Tibial nerve (tissue), 4 donors: Measurements from ENCODE around the gene ARMH3. TPM values are rescaled to one million over a fixed set of nuclear protein-coding genes. Genes with fewer than 3 reads are reported as not detected.

Experiments
- DNase-seq, 2 donors: peaks; one replicate each; pipeline ENCODE4 v3.0.0-alpha.2; 2019; ENCODE audit warnings: low spot score in 2 of 2
- H3K27ac ChIP-seq, 4 donors: fragments of 200-600 bp; sonication (generic) in 3 of 4; one replicate each; pipeline ENCODE4 v1.5.1; 2017 to 2019; ENCODE audit warnings: mild to moderate bottlenecking in 1 of 4
- H3K27me3 ChIP-seq, 2 donors: fragments of 200-600 bp; sonication (generic) in 1 of 2; one replicate each; pipeline versions ENCODE4 v1.5.1 to v1.6.0; 2017 to 2019
- H3K36me3 ChIP-seq, 3 donors: fragments of 200-600 bp; sonication (generic); one replicate each; pipeline ENCODE4 v1.5.1; 2018 to 2019
- H3K4me1 ChIP-seq, 4 donors: fragments of 200-600 bp; sonication (generic) in 3 of 4; one replicate each; pipeline ENCODE4 v1.5.1; 2017 to 2019
- H3K4me3 ChIP-seq, 4 donors: fragments of 200-600 bp; sonication (generic) in 3 of 4; one replicate each; pipeline ENCODE4 v1.5.1; 2017 to 2019; ENCODE audit warnings: mild to moderate bottlenecking in 1 of 4, moderate library complexity in 1 of 4
- H3K9me3 ChIP-seq, 4 donors: fragments of 200-600 bp; sonication (generic) in 3 of 4; one replicate each; pipeline ENCODE4 v1.5.1; 2017 to 2019
- CTCF ChIP-seq, 5 experiments: fragments of 200-600 bp in 3 of 5; fragments of 450-650 bp in 2 of 5; sonication (generic) in 3 of 5; IDR thresholded peaks; one replicate each; pipeline ENCODE4 v1.5.1; 2016 to 2019; ENCODE audit warnings: antibody characterized with exemption in 5 of 5, mild to moderate bottlenecking in 3 of 5, moderate library complexity in 2 of 5
- EP300 ChIP-seq, 2 donors: sonication (generic); formaldehyde crosslinking; IDR thresholded peaks; one replicate each; pipeline ENCODE4 v1.6.1; 2017; ENCODE audit warnings: antibody characterized with exemption in 2 of 2, mild to moderate bottlenecking in 1 of 2
- POLR2A ChIP-seq, 2 donors: fragments of 450-650 bp; IDR thresholded peaks; one replicate each; pipeline ENCODE4 v1.6.1; 2017; ENCODE audit warnings: antibody characterized with exemption in 2 of 2, mild to moderate bottlenecking in 2 of 2, moderate library complexity in 2 of 2
- WGBS, 2 donors: methylation state at CpG; one replicate each; pipeline ENCODE4 v1.1.5; 2018; 5-methylcytosine and 5-hydroxymethylcytosine counted together
- total RNA-seq, 4 donors: library from RNA; depleted of rRNA; stranded (reverse); fragments of >200 nt; gene quantifications; one replicate each; pipeline ENCODE4 v1.1.0, GENCODE V29; 2016

Gene ARMH3
- total RNA-seq, 4 donors from 2014 or later, result 16.9 to 19.5 (median 18.5) TPM

GRCh38 chr10:101961591-101962498, 94.1 kb downstream of the ARMH3 start:
- no peaks in the 10 kb centered on the region for H3K27me3 ChIP-seq
- 81 to 88% methylated on average over 5 of the region's 5 CpGs for WGBS, 2 donors
- no peak for DNase-seq
- H3K9me3 ChIP-seq, result no peaks in the 10 kb centered on the region
- H3K36me3 ChIP-seq, result peaks cover 0 to 37% (median 0%) of the 10 kb centered on the region in 3 donors
- H3K4me3 ChIP-seq, result no peak overlapping the region
- H3K27ac ChIP-seq, result no peak overlapping the region
- TF ChIP-seq POLR2A (IDR thresholded peaks at IDR 0.05), result no peak
- TF ChIP-seq CTCF (IDR thresholded peaks at IDR 0.05), result no peak
- TF ChIP-seq EP300 (IDR thresholded peaks at IDR 0.05), result no peak
- no peaks in the 10 kb centered on the region for H3K4me1 ChIP-seq

- Histone ChIP-seq H3K9me3 (no peaks in the 10 kb centered on the region), H3K36me3 (peaks cover 0 to 38% (median 0%) of the 10 kb centered on the region in 3 donors), H3K4me3 (no peak overlapping the region), H3K27ac (no peak overlapping the region), H3K27me3 (no peaks in the 10 kb centered on the region), H3K4me1 (no peaks in the 10 kb centered on the region)
- TF ChIP-seq EP300 (IDR thresholded peaks at IDR 0.05), result no peak
- TF ChIP-seq CTCF (IDR thresholded peaks at IDR 0.05), result no peak
- no peak for TF ChIP-seq POLR2A (IDR thresholded peaks at IDR 0.05)
- 89 to 91% methylated on average over 6 of the region's 6 CpGs for WGBS, 2 donors
- DNase-seq, result no peak
Observed at GRCh38 chr10:101960879-101961395, 95.0 kb downstream of the ARMH3 start.

- TF ChIP-seq CTCF (IDR thresholded peaks at IDR 0.05), result no peak
- Histone ChIP-seq H3K4me1 (no peaks in the 10 kb centered on the region), H3K27me3 (no peaks in the 10 kb centered on the region), H3K36me3 (peaks cover 0 to 53% (median 0%) of the 10 kb centered on the region in 3 donors), H3K4me3 (no peak overlapping the region), H3K9me3 (no peaks in the 10 kb centered on the region), H3K27ac (no peak overlapping the region)
- 84 to 85% methylated on average over 8 of the region's 8 CpGs for WGBS, 2 donors
- DNase-seq, result no peak
Observed at GRCh38 chr10:101959346-101959916, 96.5 kb downstream of the ARMH3 start.

- no peak overlapping the region for H3K4me3 ChIP-seq
- TF ChIP-seq CTCF (IDR thresholded peaks at IDR 0.05) (no peak), EP300 (IDR thresholded peaks at IDR 0.05) (no peak), POLR2A (IDR thresholded peaks at IDR 0.05) (no peak)
- no peaks in the 10 kb centered on the region for H3K4me1 ChIP-seq
- H3K9me3 ChIP-seq, result no peaks in the 10 kb centered on the region
- WGBS, 2 donors, result 72 to 88% methylated on average over 1 of the region's 1 CpG
- H3K27me3 ChIP-seq, result no peaks in the 10 kb centered on the region
- no peak for DNase-seq
- H3K27ac ChIP-seq, result no peak overlapping the region
- peaks cover 0 to 55% (median 0%) of the 10 kb centered on the region in 3 donors for H3K36me3 ChIP-seq
Observed at GRCh38 chr10:101958691-101959090, 97.3 kb downstream of the ARMH3 start.

- no peak for TF ChIP-seq EP300 (IDR thresholded peaks at IDR 0.05)
Observed at GRCh38 chr10:101956898-101957297, 99.1 kb downstream of the ARMH3 start.

More at GRCh38 chr10:101956898-101957297, 99.1 kb downstream of the ARMH3 start:
- no peak for DNase-seq
- Histone ChIP-seq H3K27ac (no peak overlapping the region), H3K4me3 (no peak overlapping the region), H3K36me3 (peaks cover 0 to 69% (median 0%) of the 10 kb centered on the region in 3 donors), H3K9me3 (peaks cover 0 to 5% (median 0%) of the 10 kb centered on the region in 4 donors), H3K27me3 (no peaks in the 10 kb centered on the region), H3K4me1 (no peaks in the 10 kb centered on the region)
- WGBS, 2 donors, result 89 to 93% methylated on average over 1 of the region's 1 CpG
